Measurements from ENCODE around the gene LHX6. TPM values are rescaled to one million over a fixed set of nuclear protein-coding genes. Genes with fewer than 3 reads are reported as not detected.
A peak's percentile ranks its signal among the peaks of the same experiment; 100 is the strongest.

The LHX6 gene
- total RNA-seq, 1 experiment from 2014 or later = 1.5 TPM

DNA sequence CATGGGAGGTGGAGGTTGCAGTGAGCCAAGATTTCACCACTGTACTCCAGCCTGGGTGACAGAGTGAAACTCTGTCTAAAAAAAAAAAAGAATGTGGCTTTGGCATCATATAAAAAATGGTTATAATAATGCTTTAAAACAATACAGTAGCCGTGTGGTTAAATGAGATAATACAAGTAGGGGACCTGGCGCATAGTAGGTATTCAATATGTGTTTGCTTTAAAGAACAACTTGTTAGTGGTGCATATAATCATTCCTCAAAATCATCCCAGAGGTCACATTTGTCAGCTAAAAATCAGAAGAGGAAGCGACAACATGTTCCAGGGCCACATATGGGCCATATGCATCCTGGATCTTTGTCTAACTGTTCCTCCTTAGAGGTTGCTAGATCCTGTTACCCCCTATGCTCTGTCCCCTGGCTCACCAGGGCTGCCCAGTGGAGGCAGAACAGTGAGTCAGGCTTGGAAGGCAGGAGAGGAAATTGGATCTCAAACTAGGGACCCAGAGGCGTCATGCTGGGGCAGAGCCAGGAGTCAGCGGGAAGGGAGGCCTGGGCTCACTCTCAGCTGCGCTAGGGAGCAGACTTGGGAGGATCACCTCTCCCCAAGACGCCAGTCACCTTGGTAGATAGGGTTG is 27.7 kb downstream of the LHX6 start (continued):
- TF ChIP-seq, protein P1, sequence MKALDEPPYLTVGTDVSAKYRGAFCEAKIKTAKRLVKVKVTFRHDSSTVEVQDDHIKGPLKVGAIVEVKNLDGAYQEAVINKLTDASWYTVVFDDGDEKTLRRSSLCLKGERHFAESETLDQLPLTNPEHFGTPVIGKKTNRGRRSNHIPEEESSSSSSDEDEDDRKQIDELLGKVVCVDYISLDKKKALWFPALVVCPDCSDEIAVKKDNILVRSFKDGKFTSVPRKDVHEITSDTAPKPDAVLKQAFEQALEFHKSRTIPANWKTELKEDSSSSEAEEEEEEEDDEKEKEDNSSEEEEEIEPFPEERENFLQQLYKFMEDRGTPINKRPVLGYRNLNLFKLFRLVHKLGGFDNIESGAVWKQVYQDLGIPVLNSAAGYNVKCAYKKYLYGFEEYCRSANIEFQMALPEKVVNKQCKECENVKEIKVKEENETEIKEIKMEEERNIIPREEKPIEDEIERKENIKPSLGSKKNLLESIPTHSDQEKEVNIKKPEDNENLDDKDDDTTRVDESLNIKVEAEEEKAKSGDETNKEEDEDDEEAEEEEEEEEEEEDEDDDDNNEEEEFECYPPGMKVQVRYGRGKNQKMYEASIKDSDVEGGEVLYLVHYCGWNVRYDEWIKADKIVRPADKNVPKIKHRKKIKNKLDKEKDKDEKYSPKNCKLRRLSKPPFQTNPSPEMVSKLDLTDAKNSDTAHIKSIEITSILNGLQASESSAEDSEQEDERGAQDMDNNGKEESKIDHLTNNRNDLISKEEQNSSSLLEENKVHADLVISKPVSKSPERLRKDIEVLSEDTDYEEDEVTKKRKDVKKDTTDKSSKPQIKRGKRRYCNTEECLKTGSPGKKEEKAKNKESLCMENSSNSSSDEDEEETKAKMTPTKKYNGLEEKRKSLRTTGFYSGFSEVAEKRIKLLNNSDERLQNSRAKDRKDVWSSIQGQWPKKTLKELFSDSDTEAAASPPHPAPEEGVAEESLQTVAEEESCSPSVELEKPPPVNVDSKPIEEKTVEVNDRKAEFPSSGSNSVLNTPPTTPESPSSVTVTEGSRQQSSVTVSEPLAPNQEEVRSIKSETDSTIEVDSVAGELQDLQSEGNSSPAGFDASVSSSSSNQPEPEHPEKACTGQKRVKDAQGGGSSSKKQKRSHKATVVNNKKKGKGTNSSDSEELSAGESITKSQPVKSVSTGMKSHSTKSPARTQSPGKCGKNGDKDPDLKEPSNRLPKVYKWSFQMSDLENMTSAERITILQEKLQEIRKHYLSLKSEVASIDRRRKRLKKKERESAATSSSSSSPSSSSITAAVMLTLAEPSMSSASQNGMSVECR (CRISPR knock-in tag; IDR thresholded peaks at IDR 0.05; ENCODE audit: borderline replicate concordance) = no peak
- TF ChIP-seq, protein P2, sequence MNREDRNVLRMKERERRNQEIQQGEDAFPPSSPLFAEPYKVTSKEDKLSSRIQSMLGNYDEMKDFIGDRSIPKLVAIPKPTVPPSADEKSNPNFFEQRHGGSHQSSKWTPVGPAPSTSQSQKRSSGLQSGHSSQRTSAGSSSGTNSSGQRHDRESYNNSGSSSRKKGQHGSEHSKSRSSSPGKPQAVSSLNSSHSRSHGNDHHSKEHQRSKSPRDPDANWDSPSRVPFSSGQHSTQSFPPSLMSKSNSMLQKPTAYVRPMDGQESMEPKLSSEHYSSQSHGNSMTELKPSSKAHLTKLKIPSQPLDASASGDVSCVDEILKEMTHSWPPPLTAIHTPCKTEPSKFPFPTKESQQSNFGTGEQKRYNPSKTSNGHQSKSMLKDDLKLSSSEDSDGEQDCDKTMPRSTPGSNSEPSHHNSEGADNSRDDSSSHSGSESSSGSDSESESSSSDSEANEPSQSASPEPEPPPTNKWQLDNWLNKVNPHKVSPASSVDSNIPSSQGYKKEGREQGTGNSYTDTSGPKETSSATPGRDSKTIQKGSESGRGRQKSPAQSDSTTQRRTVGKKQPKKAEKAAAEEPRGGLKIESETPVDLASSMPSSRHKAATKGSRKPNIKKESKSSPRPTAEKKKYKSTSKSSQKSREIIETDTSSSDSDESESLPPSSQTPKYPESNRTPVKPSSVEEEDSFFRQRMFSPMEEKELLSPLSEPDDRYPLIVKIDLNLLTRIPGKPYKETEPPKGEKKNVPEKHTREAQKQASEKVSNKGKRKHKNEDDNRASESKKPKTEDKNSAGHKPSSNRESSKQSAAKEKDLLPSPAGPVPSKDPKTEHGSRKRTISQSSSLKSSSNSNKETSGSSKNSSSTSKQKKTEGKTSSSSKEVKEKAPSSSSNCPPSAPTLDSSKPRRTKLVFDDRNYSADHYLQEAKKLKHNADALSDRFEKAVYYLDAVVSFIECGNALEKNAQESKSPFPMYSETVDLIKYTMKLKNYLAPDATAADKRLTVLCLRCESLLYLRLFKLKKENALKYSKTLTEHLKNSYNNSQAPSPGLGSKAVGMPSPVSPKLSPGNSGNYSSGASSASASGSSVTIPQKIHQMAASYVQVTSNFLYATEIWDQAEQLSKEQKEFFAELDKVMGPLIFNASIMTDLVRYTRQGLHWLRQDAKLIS (CRISPR knock-in tag; IDR thresholded peaks at IDR 0.05; ENCODE audit: borderline replicate concordance) = no peak
- no peak for TF ChIP-seq SMAD4 (CRISPR knock-in tag; IDR thresholded peaks at IDR 0.05)
- no peak for TF ChIP-seq TEAD4 (CRISPR knock-in tag; IDR thresholded peaks at IDR 0.05)
- TF ChIP-seq RORB (CRISPR knock-in tag; IDR thresholded peaks at IDR 0.05) = no peak
- no peak for TF ChIP-seq JAZF1 (CRISPR knock-in tag; IDR thresholded peaks at IDR 0.05)
- TF ChIP-seq NR1H2 (CRISPR knock-in tag; IDR thresholded peaks at IDR 0.05) = no peak

DNA sequence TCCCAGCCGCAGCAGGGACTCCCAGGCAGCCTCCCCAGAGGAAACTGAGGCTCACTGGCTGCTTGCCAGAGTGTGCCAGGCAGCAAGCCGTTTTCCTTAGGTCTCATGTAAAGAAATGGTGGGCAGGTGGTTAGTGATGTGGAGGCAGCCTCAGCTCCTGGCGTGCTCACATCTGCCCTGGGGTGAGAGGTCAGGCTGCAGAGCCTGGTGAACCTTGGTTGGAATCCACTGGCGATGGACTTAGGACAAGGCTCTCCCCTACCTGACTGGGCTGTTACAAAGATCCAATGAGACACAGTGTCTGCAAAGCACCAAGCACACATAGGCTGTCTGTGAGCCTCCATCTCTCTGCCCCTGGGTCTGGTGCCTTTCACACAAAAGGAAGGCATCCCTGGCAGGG is 30.9 kb downstream of the LHX6 start:
- ChIA-PET POLR2A (no interaction called here), CTCF (interaction anchor here (1.5 kb wide), 1 partner anchor 73 kb away, joined by 4 read pairs; no protein-coding TSS in a partner anchor)
- ATAC-seq (no peak; the same call in 1 of the 2 replicates), DNase-seq (ENCODE audit: low spot score) (no peak)
- Mint-ChIP-seq H3K4me1 (peaks cover 10% of the 10 kb centered on the region), H3K27me3 (ENCODE audit: low read depth) (no peaks in the 10 kb centered on the region), H3K36me3 (no peaks in the 10 kb centered on the region), H3K27ac (no peak overlapping the region), H3K4me3 (no peak overlapping the region), H3K9me3 (no peaks in the 10 kb centered on the region)
- TF ChIP-seq ZNF671 (CRISPR knock-in tag; IDR thresholded peaks at IDR 0.05) (no peak), TEAD4 (CRISPR knock-in tag; IDR thresholded peaks at IDR 0.05) (no peak), KAT7 (CRISPR knock-in tag; IDR thresholded peaks at IDR 0.05; ENCODE audit: borderline replicate concordance) (no peak)
- TF ChIP-seq, protein P3, sequence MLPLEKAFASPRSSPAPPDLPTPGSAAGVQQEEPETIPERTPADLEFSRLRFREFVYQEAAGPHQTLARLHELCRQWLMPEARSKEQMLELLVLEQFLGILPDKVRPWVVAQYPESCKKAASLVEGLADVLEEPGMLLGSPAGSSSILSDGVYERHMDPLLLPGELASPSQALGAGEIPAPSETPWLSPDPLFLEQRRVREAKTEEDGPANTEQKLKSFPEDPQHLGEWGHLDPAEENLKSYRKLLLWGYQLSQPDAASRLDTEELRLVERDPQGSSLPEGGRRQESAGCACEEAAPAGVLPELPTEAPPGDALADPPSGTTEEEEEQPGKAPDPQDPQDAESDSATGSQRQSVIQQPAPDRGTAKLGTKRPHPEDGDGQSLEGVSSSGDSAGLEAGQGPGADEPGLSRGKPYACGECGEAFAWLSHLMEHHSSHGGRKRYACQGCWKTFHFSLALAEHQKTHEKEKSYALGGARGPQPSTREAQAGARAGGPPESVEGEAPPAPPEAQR (CRISPR knock-in tag; IDR thresholded peaks at IDR 0.05) = no peak
- TF ChIP-seq, protein P4, sequence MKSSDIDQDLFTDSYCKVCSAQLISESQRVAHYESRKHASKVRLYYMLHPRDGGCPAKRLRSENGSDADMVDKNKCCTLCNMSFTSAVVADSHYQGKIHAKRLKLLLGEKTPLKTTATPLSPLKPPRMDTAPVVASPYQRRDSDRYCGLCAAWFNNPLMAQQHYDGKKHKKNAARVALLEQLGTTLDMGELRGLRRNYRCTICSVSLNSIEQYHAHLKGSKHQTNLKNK (CRISPR knock-in tag; IDR thresholded peaks at IDR 0.05) = no peak

DNA sequence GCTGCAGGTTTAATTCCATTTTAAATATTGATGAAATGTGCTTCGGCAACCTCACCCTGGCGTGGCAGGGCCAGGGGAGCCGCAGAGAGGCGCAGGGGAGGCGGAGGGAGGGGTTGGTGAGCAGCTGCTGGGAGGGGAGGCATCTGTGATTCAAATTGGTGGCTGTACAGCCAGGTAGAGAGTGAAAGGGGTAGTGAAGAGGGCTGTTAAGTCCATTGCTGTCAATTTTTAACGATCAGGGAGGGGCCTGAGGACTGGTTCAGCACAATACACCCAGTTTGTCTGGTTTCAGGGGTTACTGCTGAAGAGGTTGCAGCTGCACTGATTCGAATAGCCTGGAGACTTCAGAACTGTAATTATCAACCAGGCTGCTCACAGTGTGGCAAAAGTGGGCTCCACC is 31.3 kb downstream of the LHX6 start:
- ATAC-seq (peak; percentile 49), DNase-seq (ENCODE audit: low spot score) (no peak)
- no peaks in the 10 kb centered on the region for H3K9me3 Mint-ChIP-seq
- peaks cover 15% of the 10 kb centered on the region for H3K4me1 Mint-ChIP-seq
- ChIA-PET POLR2A (no interaction called here), CTCF (interaction anchor here (1.5 kb wide), 1 partner anchor 72 kb away, joined by 4 read pairs; no protein-coding TSS in a partner anchor)
- H3K27ac Mint-ChIP-seq = no peak overlapping the region
- no peak for TF ChIP-seq ZNF416 (CRISPR knock-in tag; IDR thresholded peaks at IDR 0.05)
- TF ChIP-seq RELA (CRISPR knock-in tag; IDR thresholded peaks at IDR 0.05; ENCODE audit: borderline replicate concordance) = no peak
- TF ChIP-seq JUN (CRISPR knock-in tag; IDR thresholded peaks at IDR 0.05) = no peak
- no peaks in the 10 kb centered on the region for H3K36me3 Mint-ChIP-seq
- H3K27me3 Mint-ChIP-seq (ENCODE audit: low read depth) = no peaks in the 10 kb centered on the region
- H3K4me3 Mint-ChIP-seq = no peak overlapping the region

Data from WTC11 (cell line).